A549 (cell line): Measurements from ENCODE around the gene SLC38A10. TPM values are rescaled to one million over a fixed set of nuclear protein-coding genes. Genes with fewer than 3 reads are reported as not detected.

Experiments
- ATAC-seq, 2 experiments: fragments of 200-7000 bp in 1 of 2; fragments of >200 bp in 1 of 2; cut with Nextera tagmentation in 1 of 2; cut with Tn5 transposase in 1 of 2; 3 replicates each; pipeline versions ENCODE4 v1.8.0 to v1.9.1; 2018 to 2020; ENCODE audit warnings: mild to moderate bottlenecking in 1 of 2, moderate library complexity in 1 of 2
- CTCF ChIA-PET: fragments of 300-600 bp; sonication (Branson Sonifier 250); formaldehyde crosslinking; extraction: SDS; loops from one replicate; lab custom pipeline; 2021; ENCODE audit warnings: antibody characterized with exemption, inconsistent platforms; lab: Yijun Ruan, JAX
- POLR2A ChIA-PET: fragments of 350-600 bp; formaldehyde crosslinking; extraction: SDS; loops from one replicate; lab custom pipeline; 2021; ENCODE audit warnings: antibody characterized with exemption, inconsistent platforms; lab: Yijun Ruan, JAX
- DNase-seq, 2 experiments: peaks; one replicate each; pipeline versions ENCODE4 v3.0.0 to v3.0.0-alpha.2; 2011 to 2016; ENCODE audit warnings: low read depth in 1 of 2, low spot score in 1 of 2
- FAIRE-seq: peaks from 2 replicates; lab custom pipeline; 2011; peaks lifted over from hg19 to GRCh38; lab: Jason Lieb, UNC
- H3K27ac ChIP-seq, 2 experiments: fragments of >200 bp; sonication (Bioruptor Twin); formaldehyde crosslinking; 3 replicates each; pipeline ENCODE4 v1.5.1; 2016 to 2017
- H3K4me1 ChIP-seq: fragments of >200 bp; sonication (Bioruptor Twin); formaldehyde crosslinking; 3 replicates; pipeline ENCODE4 v1.6.1; 2016
- H3K4me2 ChIP-seq: fragments of >200 bp; sonication (Bioruptor Twin); formaldehyde crosslinking; 3 replicates; pipeline ENCODE4 v1.6.1; 2016
- H3K4me3 ChIP-seq: fragments of >200 bp; sonication (Bioruptor Twin); formaldehyde crosslinking; 3 replicates; pipeline ENCODE4 v1.5.1; 2016
- H3K9me3 ChIP-seq: fragments of >200 bp; sonication (Bioruptor Twin); formaldehyde crosslinking; 3 replicates; pipeline ENCODE4 v1.6.1; 2016
- BHLHE40 ChIP-seq: IDR thresholded peaks from 2 replicates; pipeline ENCODE4 v1.6.1; 2012; ENCODE audit warnings: low read depth, low read length, inconsistent platforms
- CBX2 ChIP-seq: fragments of 200-600 bp; sonication (generic); IDR thresholded peaks from 2 replicates; pipeline ENCODE4 v1.6.1; 2016; ENCODE audit warnings: low read depth, mild to moderate bottlenecking, borderline replicate concordance
- CBX8 ChIP-seq: fragments of 200-600 bp; sonication (generic); IDR thresholded peaks from 2 replicates; pipeline ENCODE4 v1.6.1; 2016
- CHD4 ChIP-seq: fragments of 200-600 bp; sonication (generic); IDR thresholded peaks from 2 replicates; pipeline ENCODE4 v1.6.1; 2016; ENCODE audit warnings: antibody characterized with exemption, mild to moderate bottlenecking, borderline replicate concordance
- EHF ChIP-seq: fragments of 250-450 bp; sonication (Bioruptor Pico); IDR thresholded peaks from 2 replicates; pipeline ENCODE4 v1.5.0; 2020; ENCODE audit warnings: mild to moderate bottlenecking
- EP300 ChIP-seq, 2 experiments: fragments of >200 bp; sonication (Bioruptor Twin); formaldehyde crosslinking; IDR thresholded peaks; 2 replicates in 1 of 2; 3 replicates in 1 of 2; pipeline ENCODE4 v1.6.1; 2016 to 2017
- ESRRA ChIP-seq: fragments of 150-350 bp; IDR thresholded peaks from 2 replicates; pipeline ENCODE4 v1.6.1; 2014; ENCODE audit warnings: mild to moderate bottlenecking, low read length, borderline replicate concordance
- FOXS1 ChIP-seq: fragments of 250-450 bp; sonication (Bioruptor Pico); IDR thresholded peaks from 2 replicates; pipeline ENCODE4 v1.5.0; 2020; ENCODE audit warnings: mild to moderate bottlenecking, moderate library complexity
- HDAC2 ChIP-seq: fragments of 200-600 bp; sonication (generic); IDR thresholded peaks from 2 replicates; pipeline ENCODE4 v1.6.1; 2016
- KDM5A ChIP-seq: fragments of 200-600 bp; sonication (generic); IDR thresholded peaks from 2 replicates; pipeline ENCODE4 v1.6.1; 2016; ENCODE audit warnings: antibody characterized with exemption, mild to moderate bottlenecking
- MAFK ChIP-seq: fragments of 450-650 bp; IDR thresholded peaks from 2 replicates; pipeline ENCODE4 v1.6.1; 2014; ENCODE audit not compliant: partially characterized antibody
- RFX5 ChIP-seq: fragments of 450-650 bp; IDR thresholded peaks from 2 replicates; pipeline ENCODE4 v1.7.1; 2014; ENCODE audit warnings: antibody characterized with exemption, mild to moderate bottlenecking, moderate library complexity
- SREBF2 ChIP-seq: fragments of 450-650 bp; IDR thresholded peaks from 2 replicates; pipeline ENCODE4 v1.6.1; 2014; ENCODE audit warnings: mild to moderate bottlenecking, moderate library complexity
- ZC3H11A ChIP-seq: fragments of 450-650 bp; IDR thresholded peaks from 2 replicates; pipeline ENCODE4 v1.6.1; 2014; ENCODE audit warnings: antibody characterized with exemption, mild to moderate bottlenecking
- ZFP36 ChIP-seq: fragments of 450-650 bp; IDR thresholded peaks from 2 replicates; pipeline ENCODE4 v1.6.1; 2014; ENCODE audit warnings: borderline replicate concordance; ENCODE audit not compliant: partially characterized antibody
- ZSCAN20 ChIP-seq: fragments of 250-450 bp; sonication (Bioruptor Pico); IDR thresholded peaks from 2 replicates; pipeline ENCODE4 v1.8.0; 2022; ENCODE audit warnings: mild to moderate bottlenecking, moderate library complexity
- WGBS: methylation state at CpG from one replicate; pipeline ENCODE4 v1.1.6; 2017; ENCODE audit errors: missing lambda C conversion rate; 5-methylcytosine and 5-hydroxymethylcytosine counted together
- polyA plus RNA-seq, 4 experiments: library from polyadenylated mRNA; depleted of rRNA in 3 of 4; stranded (reverse); fragments of >200 nt; fragmentation: RNase III in 1 of 4; extraction: RNeasy Plus Mini Kit Qiagen cat#74134 plus additional on column Dnase treatment in 1 of 4; gene quantifications; 2 replicates in 3 of 4; 3 replicates in 1 of 4; pipeline ENCODE4 v1.2.3, GENCODE V29; 2011 to 2017
- TF ChIP-seq, protein P1 (sequence below): fragments of >200 bp; sonication (Bioruptor Twin); formaldehyde crosslinking; IDR thresholded peaks from 2 replicates; pipeline ENCODE4 v1.6.1; 2016
- TF ChIP-seq, protein P2 (sequence below): fragments of 200-600 bp; sonication (generic); IDR thresholded peaks from 2 replicates; pipeline ENCODE4 v1.6.1; 2016; ENCODE audit warnings: antibody characterized with exemption, mild to moderate bottlenecking, moderate library complexity
- TF ChIP-seq, protein P3 (sequence below): fragments of >200 bp; sonication (Bioruptor Twin); formaldehyde crosslinking; IDR thresholded peaks from 3 replicates; pipeline ENCODE4 v1.6.1; 2016
- TF ChIP-seq, protein P4 (sequence below): fragments of >200 bp; sonication (Bioruptor Twin); formaldehyde crosslinking; IDR thresholded peaks from 3 replicates; pipeline ENCODE4 v1.5.1; 2016
- TF ChIP-seq, protein P5 (sequence below): fragments of 450-650 bp; IDR thresholded peaks from 2 replicates; pipeline ENCODE4 v1.6.1; 2014; ENCODE audit warnings: antibody characterized with exemption
- TF ChIP-seq, protein P6 (sequence below): IDR thresholded peaks from 2 replicates; pipeline ENCODE4 v1.6.1; 2012

SLC38A10 gene
- polyA plus RNA-seq, 2 of the 4 experiments (the other 2 are of a cell fraction) = 35.8 to 67.4 TPM

DNA sequence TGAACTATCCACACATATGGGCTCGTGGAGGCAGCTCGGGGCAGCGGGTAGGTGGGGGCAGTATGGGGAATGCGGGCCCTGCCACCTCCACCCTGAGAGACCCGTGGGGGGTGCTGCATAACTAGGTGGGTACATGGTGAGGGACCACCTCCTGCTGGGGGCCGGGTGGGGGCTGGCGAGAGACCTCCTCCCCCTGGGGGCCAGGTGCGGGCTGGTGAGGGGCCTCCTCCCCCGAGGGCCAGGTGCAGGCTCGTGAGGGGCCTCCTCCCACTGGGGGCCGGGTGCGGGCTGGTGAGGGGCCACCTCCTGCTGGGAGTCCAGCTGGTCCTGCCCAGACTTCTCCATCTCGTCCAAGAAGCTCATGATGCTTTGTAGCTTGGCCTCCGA lies 97.7 kb downstream of the SLC38A10 start:
- CTCF ChIA-PET = interaction anchor here (0.9 to 13.7 kb wide), 6 partner anchors 33 to 175 kb away, joined by 3 to 175 read pairs (median 5); no protein-coding TSS in a partner anchor

DNA sequence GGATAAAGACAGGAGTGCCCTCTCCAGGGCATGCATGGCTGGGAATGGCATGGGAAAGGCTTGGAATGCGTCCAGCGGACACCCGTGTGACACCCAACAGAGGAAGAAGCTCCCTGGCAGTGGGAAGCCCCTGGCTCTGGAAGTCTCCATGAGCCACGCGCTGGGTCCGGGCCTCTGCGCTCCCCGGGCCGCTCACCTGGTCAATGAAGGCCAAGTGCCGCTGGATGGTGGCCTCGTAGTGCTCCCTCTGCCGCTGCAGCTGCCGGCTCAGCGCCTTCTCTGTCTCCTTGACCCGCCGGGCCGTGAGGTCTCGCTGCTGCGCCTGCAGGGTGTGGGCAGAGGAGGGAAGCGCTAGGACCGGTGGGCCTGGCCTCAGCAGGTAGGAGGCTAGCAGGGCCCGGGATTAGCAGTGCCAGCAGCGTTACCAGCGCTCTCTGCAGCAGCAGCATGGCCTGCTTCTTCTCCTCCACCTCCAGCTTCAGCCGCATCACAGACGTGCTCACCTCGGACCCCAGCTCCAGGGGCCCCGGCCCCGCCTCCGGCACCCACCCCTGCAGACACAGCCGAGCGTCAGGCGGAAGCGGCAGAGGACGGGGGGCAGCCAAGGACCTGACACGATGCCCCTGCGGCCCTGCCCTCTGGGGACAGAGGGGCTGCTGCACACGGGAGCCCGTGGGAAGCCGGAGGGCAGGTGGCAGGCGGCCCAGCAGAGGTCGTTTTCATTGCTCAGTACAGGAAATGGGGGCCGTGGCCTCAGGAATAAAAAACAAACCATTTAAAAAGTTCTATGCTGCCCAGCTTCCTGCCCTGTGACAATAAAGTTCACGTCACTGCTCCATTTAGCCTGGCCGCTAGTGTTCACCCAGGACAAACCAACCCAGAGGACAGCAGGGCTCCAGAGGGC lies 98.3 kb downstream of the SLC38A10 start:
- FAIRE-seq (no peak), ATAC-seq (no peak), DNase-seq (no peak)
- Histone ChIP-seq H3K4me1 (no peaks in the 10 kb centered on the region), H3K9me3 (no peaks in the 10 kb centered on the region), H3K27ac (no peak overlapping the region), H3K4me2 (no peak overlapping the region), H3K4me3 (no peak overlapping the region)
- WGBS = 90% methylated on average over 36 of the region's 45 CpGs
- ChIA-PET POLR2A (no interaction called here), CTCF (interaction anchor here (1.2 to 13.7 kb wide), 4 partner anchors 34 to 173 kb away, joined by 3 to 175 read pairs (median 7); no protein-coding TSS in a partner anchor)
- TF ChIP-seq ZFP36 (no peak), RFX5 (no peak), HDAC2 (no peak), CHD4 (no peak), KDM5A (no peak), SREBF2 (no peak), BHLHE40 (no peak), ESRRA (no peak), FOXS1 (CRISPR knock-in tag) (no peak), EHF (CRISPR knock-in tag) (no peak), ZSCAN20 (CRISPR knock-in tag) (no peak), ZC3H11A (no peak), MAFK (no peak)
- TF ChIP-seq, protein P1, sequence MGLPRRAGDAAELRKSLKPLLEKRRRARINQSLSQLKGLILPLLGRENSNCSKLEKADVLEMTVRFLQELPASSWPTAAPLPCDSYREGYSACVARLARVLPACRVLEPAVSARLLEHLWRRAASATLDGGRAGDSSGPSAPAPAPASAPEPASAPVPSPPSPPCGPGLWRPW = no peak
- TF ChIP-seq, protein P2, sequence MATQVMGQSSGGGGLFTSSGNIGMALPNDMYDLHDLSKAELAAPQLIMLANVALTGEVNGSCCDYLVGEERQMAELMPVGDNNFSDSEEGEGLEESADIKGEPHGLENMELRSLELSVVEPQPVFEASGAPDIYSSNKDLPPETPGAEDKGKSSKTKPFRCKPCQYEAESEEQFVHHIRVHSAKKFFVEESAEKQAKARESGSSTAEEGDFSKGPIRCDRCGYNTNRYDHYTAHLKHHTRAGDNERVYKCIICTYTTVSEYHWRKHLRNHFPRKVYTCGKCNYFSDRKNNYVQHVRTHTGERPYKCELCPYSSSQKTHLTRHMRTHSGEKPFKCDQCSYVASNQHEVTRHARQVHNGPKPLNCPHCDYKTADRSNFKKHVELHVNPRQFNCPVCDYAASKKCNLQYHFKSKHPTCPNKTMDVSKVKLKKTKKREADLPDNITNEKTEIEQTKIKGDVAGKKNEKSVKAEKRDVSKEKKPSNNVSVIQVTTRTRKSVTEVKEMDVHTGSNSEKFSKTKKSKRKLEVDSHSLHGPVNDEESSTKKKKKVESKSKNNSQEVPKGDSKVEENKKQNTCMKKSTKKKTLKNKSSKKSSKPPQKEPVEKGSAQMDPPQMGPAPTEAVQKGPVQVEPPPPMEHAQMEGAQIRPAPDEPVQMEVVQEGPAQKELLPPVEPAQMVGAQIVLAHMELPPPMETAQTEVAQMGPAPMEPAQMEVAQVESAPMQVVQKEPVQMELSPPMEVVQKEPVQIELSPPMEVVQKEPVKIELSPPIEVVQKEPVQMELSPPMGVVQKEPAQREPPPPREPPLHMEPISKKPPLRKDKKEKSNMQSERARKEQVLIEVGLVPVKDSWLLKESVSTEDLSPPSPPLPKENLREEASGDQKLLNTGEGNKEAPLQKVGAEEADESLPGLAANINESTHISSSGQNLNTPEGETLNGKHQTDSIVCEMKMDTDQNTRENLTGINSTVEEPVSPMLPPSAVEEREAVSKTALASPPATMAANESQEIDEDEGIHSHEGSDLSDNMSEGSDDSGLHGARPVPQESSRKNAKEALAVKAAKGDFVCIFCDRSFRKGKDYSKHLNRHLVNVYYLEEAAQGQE = no peak
- TF ChIP-seq, protein P3, sequence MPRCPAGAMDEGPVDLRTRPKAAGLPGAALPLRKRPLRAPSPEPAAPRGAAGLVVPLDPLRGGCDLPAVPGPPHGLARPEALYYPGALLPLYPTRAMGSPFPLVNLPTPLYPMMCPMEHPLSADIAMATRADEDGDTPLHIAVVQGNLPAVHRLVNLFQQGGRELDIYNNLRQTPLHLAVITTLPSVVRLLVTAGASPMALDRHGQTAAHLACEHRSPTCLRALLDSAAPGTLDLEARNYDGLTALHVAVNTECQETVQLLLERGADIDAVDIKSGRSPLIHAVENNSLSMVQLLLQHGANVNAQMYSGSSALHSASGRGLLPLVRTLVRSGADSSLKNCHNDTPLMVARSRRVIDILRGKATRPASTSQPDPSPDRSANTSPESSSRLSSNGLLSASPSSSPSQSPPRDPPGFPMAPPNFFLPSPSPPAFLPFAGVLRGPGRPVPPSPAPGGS = no peak
- TF ChIP-seq, protein P4, sequence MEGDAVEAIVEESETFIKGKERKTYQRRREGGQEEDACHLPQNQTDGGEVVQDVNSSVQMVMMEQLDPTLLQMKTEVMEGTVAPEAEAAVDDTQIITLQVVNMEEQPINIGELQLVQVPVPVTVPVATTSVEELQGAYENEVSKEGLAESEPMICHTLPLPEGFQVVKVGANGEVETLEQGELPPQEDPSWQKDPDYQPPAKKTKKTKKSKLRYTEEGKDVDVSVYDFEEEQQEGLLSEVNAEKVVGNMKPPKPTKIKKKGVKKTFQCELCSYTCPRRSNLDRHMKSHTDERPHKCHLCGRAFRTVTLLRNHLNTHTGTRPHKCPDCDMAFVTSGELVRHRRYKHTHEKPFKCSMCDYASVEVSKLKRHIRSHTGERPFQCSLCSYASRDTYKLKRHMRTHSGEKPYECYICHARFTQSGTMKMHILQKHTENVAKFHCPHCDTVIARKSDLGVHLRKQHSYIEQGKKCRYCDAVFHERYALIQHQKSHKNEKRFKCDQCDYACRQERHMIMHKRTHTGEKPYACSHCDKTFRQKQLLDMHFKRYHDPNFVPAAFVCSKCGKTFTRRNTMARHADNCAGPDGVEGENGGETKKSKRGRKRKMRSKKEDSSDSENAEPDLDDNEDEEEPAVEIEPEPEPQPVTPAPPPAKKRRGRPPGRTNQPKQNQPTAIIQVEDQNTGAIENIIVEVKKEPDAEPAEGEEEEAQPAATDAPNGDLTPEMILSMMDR = no peak
- TF ChIP-seq, protein P5, sequence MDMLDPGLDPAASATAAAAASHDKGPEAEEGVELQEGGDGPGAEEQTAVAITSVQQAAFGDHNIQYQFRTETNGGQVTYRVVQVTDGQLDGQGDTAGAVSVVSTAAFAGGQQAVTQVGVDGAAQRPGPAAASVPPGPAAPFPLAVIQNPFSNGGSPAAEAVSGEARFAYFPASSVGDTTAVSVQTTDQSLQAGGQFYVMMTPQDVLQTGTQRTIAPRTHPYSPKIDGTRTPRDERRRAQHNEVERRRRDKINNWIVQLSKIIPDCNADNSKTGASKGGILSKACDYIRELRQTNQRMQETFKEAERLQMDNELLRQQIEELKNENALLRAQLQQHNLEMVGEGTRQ = no peak
- TF ChIP-seq, protein P6, sequence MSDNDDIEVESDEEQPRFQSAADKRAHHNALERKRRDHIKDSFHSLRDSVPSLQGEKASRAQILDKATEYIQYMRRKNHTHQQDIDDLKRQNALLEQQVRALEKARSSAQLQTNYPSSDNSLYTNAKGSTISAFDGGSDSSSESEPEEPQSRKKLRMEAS = no peak

More for the DNA sequence above, 97.7 kb downstream of the SLC38A10 start:
- Histone ChIP-seq H3K27ac (no peak overlapping the region), H3K4me2 (no peak overlapping the region), H3K9me3 (no peaks in the 10 kb centered on the region), H3K4me3 (no peak overlapping the region), H3K4me1 (no peaks in the 10 kb centered on the region)
- 89% methylated on average over 14 of the region's 14 CpGs for WGBS
- POLR2A ChIA-PET = no interaction called here
- ATAC-seq (no peak), FAIRE-seq (no peak), DNase-seq (no peak)
- TF ChIP-seq EP300 (IDR thresholded peaks at IDR 0.05) = no peak
- TF ChIP-seq ESRRA = no peak
- TF ChIP-seq CBX2 = no peak
- TF ChIP-seq, protein P3 = no peak
- no peak for TF ChIP-seq ZFP36
- TF ChIP-seq CBX8 = no peak
